WTC11 (cell line): Measurements from ENCODE around the gene DPYSL3. TPM values are rescaled to one million over a fixed set of nuclear protein-coding genes. Genes with fewer than 3 reads are reported as not detected.
A peak's percentile ranks its signal among the peaks of the same experiment; 100 is the strongest.

Experiments used
- ATAC-seq: fragments of 200-7000 bp; cut with Tn5 transposase; 2 replicates; pipeline ENCODE4 v1.10.0; 2021; ENCODE audit warnings: mild to moderate bottlenecking, moderate library complexity
- CTCF ChIA-PET: fragments of 300-600 bp; sonication (Branson Sonifier 250); formaldehyde crosslinking; loops from one replicate; lab custom pipeline; 2021; ENCODE audit warnings: antibody characterized with exemption; lab: Charles Lee
- POLR2A ChIA-PET: fragments of 350-600 bp; sonication (Branson Sonifier 250); formaldehyde crosslinking; loops from one replicate; lab custom pipeline; 2021; ENCODE audit warnings: antibody characterized with exemption; lab: Charles Lee
- DNase-seq: peaks from one replicate; pipeline ENCODE4 v3.0.0; 2021; ENCODE audit warnings: low spot score
- H3K27ac Mint-ChIP-seq: 2 replicates; pipeline ENCODE4 v1.8.0; 2021; ENCODE audit warnings: mixed read lengths
- H3K27me3 Mint-ChIP-seq: 2 replicates; pipeline ENCODE4 v1.8.0; 2021; ENCODE audit warnings: low read depth, mild to moderate bottlenecking, moderate library complexity, mixed read lengths
- H3K36me3 Mint-ChIP-seq: 2 replicates; pipeline ENCODE4 v1.8.0; 2021; ENCODE audit warnings: mixed read lengths
- H3K4me1 Mint-ChIP-seq: 2 replicates; pipeline ENCODE4 v1.8.0; 2022; ENCODE audit warnings: mixed read lengths
- H3K4me3 Mint-ChIP-seq: 2 replicates; pipeline ENCODE4 v1.8.0; 2021; ENCODE audit warnings: mild to moderate bottlenecking, moderate library complexity, mixed read lengths
- H3K9me3 Mint-ChIP-seq: 2 replicates; pipeline ENCODE4 v1.8.0; 2021; ENCODE audit warnings: mixed read lengths
- ARID4B ChIP-seq: sonication (generic); formaldehyde crosslinking; IDR thresholded peaks from 2 replicates; pipeline ENCODE4 v1.8.0; 2023; ENCODE audit warnings: missing genetic modification reagents, mild to moderate bottlenecking, borderline replicate concordance
- ATF3 ChIP-seq: sonication (generic); formaldehyde crosslinking; conservative IDR thresholded peaks from 2 replicates; pipeline ENCODE4 v1.8.1; 2022; ENCODE audit warnings: mild to moderate bottlenecking, missing genetic modification reagents
- CTCF ChIP-seq: fragments of 200-600 bp; IDR thresholded peaks from 2 replicates; pipeline ENCODE4 v1.8.0; 2022; ENCODE audit warnings: antibody characterized with exemption
- E2F1 ChIP-seq: sonication (generic); formaldehyde crosslinking; IDR thresholded peaks from 2 replicates; pipeline ENCODE4 v1.8.0; 2022; ENCODE audit warnings: mild to moderate bottlenecking, missing genetic modification reagents
- ERG ChIP-seq: fragments of 250-450 bp; sonication (Bioruptor Pico); IDR thresholded peaks from 2 replicates; pipeline ENCODE4 v1.8.0; 2021; ENCODE audit warnings: mild to moderate bottlenecking
- GABPB1 ChIP-seq: sonication (generic); formaldehyde crosslinking; IDR thresholded peaks from 2 replicates; pipeline ENCODE4 v1.8.1; 2023; ENCODE audit warnings: mild to moderate bottlenecking, missing genetic modification reagents
- GRHL2 ChIP-seq: fragments of 250-450 bp; sonication (Bioruptor Pico); IDR thresholded peaks from 2 replicates; pipeline ENCODE4 v1.8.0; 2022; ENCODE audit warnings: mild to moderate bottlenecking, moderate library complexity; ENCODE audit not compliant: insufficient replicate concordance, severe bottlenecking
- SMAD3 ChIP-seq: sonication (generic); formaldehyde crosslinking; IDR thresholded peaks from 2 replicates; pipeline ENCODE4 v1.8.0; 2022; ENCODE audit warnings: missing genetic modification reagents, mild to moderate bottlenecking, borderline replicate concordance
- TEAD1 ChIP-seq: sonication (generic); formaldehyde crosslinking; IDR thresholded peaks from 2 replicates; pipeline ENCODE4 v1.8.0; 2022; ENCODE audit warnings: mild to moderate bottlenecking, missing genetic modification reagents
- ZBTB43 ChIP-seq: sonication (generic); formaldehyde crosslinking; IDR thresholded peaks from 2 replicates; pipeline ENCODE4 v1.8.1; 2023; ENCODE audit warnings: mild to moderate bottlenecking, missing genetic modification reagents
- ZNF396 ChIP-seq: fragments of 250-450 bp; sonication (Bioruptor Pico); IDR thresholded peaks from 2 replicates; pipeline ENCODE4 v1.8.0; 2021; ENCODE audit warnings: mild to moderate bottlenecking, moderate library complexity, borderline replicate concordance
- ZNF532 ChIP-seq: fragments of 250-450 bp; sonication (Bioruptor Pico); IDR thresholded peaks from 2 replicates; pipeline ENCODE4 v1.9.0; 2021; ENCODE audit warnings: mild to moderate bottlenecking, borderline replicate concordance
- total RNA-seq: library from RNA; stranded (reverse); gene quantifications from 3 replicates; pipeline ENCODE4 v1.2.3, GENCODE V29; 2021

The DPYSL3 gene
- total RNA-seq, 1 experiment from 2014 or later: 358 TPM

- no peak for TF ChIP-seq ATF3
- no peak for TF ChIP-seq ZNF396
- no peak for TF ChIP-seq GRHL2 (CRISPR knock-in tag)
- no peak for TF ChIP-seq ZBTB43 (CRISPR knock-in tag)
- no peak for TF ChIP-seq ZNF532 (CRISPR knock-in tag)
- TF ChIP-seq, all 79 proteins: peak for 0
Observed at GRCh38 chr5:147465747-147466146, 44.1 kb downstream of the DPYSL3 start (continued).

- H3K4me1 Mint-ChIP-seq: peaks cover 57% of the 10 kb centered on the region
- H3K9me3 Mint-ChIP-seq: peaks cover 22% of the 10 kb centered on the region
- DNase-seq (peak; percentile 46), ATAC-seq (peak; percentile 83)
- ChIA-PET CTCF (interaction anchor here (0.6 to 3.2 kb wide), 14 partner anchors 12 to 226 kb away, joined by 3 to 44 read pairs (median 6); partner anchors contain the start of gene DPYSL3), POLR2A (interaction anchor here (1.0 kb wide), 1 partner anchor 113 kb away, joined by 5 read pairs; no protein-coding TSS in a partner anchor)
- no peaks in the 10 kb centered on the region for H3K27me3 Mint-ChIP-seq
- H3K27ac Mint-ChIP-seq: peak overlapping the region; percentile 73
- no peak overlapping the region for H3K4me3 Mint-ChIP-seq
- peaks cover 20% of the 10 kb centered on the region for H3K36me3 Mint-ChIP-seq
- TF ChIP-seq GABPB1 (CRISPR knock-in tag) (no peak), TEAD1 (CRISPR knock-in tag) (no peak), SMAD3 (CRISPR knock-in tag) (no peak), ARID4B (CRISPR knock-in tag) (no peak), CTCF (0 out of 2 replicates have a peak, but pooled peaks have one; percentile 41), E2F1 (CRISPR knock-in tag) (no peak), ERG (CRISPR knock-in tag) (no peak)
Observed at GRCh38 chr5:147464211-147464610, 45.7 kb downstream of the DPYSL3 start.
